ENCODE measurements around the gene FAM3C.

DNA sequence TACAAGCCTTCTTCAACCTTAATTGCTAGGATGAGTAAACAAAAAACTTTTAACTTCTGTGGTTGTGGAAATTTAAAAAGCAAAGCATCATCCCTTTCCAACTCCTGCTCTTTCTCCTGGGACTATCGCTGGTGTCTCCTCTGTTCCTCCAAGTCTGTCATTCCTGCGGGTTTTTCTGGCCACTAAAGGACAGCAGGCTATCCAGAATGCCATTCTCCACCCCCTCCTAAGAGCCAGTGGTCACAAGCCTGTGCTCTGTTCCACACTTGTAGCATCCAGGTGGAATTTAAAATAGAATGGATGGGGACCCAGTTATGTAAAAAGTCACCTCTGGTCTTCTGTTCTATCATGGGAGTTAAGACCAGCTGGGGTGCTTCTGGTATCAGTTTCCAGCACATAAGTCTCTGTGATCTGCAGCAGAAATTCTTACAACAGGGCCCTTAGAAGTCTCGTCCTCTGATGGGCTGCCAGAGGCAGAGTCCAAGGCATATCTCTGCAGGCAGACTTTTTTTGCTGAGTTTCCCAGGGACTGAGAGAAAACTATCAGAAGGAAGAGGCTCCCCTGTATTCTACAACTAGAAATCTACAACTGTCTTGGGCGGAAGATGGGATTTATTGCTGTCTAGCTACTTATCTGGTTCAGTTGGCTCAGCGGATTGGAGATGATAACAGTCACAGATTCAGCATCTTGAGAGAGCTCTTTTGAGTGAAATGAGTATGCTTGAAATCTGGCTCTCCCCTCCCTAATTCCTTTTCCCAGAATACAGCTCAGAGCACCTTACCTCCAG is 72.4 kb downstream of the FAM3C start:
- TF ChIP-seq ZNF207 (IDR thresholded peaks at IDR 0.05; ENCODE audit: borderline replicate concordance) (no peak), PML (IDR thresholded peaks at IDR 0.05; ENCODE audit: low read length) (no peak), CREB1 (IDR thresholded peaks at IDR 0.05; ENCODE audit: low read depth) (no peak), CBX5 (IDR thresholded peaks at IDR 0.05; ENCODE audit: low read depth) (no peak)
- TF ChIP-seq, protein P1, sequence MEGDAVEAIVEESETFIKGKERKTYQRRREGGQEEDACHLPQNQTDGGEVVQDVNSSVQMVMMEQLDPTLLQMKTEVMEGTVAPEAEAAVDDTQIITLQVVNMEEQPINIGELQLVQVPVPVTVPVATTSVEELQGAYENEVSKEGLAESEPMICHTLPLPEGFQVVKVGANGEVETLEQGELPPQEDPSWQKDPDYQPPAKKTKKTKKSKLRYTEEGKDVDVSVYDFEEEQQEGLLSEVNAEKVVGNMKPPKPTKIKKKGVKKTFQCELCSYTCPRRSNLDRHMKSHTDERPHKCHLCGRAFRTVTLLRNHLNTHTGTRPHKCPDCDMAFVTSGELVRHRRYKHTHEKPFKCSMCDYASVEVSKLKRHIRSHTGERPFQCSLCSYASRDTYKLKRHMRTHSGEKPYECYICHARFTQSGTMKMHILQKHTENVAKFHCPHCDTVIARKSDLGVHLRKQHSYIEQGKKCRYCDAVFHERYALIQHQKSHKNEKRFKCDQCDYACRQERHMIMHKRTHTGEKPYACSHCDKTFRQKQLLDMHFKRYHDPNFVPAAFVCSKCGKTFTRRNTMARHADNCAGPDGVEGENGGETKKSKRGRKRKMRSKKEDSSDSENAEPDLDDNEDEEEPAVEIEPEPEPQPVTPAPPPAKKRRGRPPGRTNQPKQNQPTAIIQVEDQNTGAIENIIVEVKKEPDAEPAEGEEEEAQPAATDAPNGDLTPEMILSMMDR (IDR thresholded peaks at IDR 0.05 in 2 of 3, conservative IDR thresholded peaks at IDR 0.05 in 1 of 3; ENCODE audit: control insufficient read depth in 2 of 3, extremely low read depth in 1 of 3, insufficient read depth in 1 of 3, low read depth in 3 of 3, low read length in 3 of 3), result no peak
- TF ChIP-seq, protein P2, sequence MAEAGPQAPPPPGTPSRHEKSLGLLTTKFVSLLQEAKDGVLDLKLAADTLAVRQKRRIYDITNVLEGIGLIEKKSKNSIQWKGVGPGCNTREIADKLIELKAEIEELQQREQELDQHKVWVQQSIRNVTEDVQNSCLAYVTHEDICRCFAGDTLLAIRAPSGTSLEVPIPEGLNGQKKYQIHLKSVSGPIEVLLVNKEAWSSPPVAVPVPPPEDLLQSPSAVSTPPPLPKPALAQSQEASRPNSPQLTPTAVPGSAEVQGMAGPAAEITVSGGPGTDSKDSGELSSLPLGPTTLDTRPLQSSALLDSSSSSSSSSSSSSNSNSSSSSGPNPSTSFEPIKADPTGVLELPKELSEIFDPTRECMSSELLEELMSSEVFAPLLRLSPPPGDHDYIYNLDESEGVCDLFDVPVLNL (IDR thresholded peaks at IDR 0.05; ENCODE audit: low read depth, low read length), result no peak
- TF ChIP-seq, protein P3, sequence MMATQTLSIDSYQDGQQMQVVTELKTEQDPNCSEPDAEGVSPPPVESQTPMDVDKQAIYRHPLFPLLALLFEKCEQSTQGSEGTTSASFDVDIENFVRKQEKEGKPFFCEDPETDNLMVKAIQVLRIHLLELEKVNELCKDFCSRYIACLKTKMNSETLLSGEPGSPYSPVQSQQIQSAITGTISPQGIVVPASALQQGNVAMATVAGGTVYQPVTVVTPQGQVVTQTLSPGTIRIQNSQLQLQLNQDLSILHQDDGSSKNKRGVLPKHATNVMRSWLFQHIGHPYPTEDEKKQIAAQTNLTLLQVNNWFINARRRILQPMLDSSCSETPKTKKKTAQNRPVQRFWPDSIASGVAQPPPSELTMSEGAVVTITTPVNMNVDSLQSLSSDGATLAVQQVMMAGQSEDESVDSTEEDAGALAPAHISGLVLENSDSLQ (IDR thresholded peaks at IDR 0.05), result no peak

Data from GM12878 (cell line).